ENCODE results near the gene MYO10.

- no peak for TF ChIP-seq POLR2A (IDR thresholded peaks at IDR 0.05)
- no peak for TF ChIP-seq CTCF (IDR thresholded peaks at IDR 0.05)
These were observed 94.7 kb downstream of the MYO10 start for GRCh38 chr5:16841416-16841815.
